Endothelial cell of umbilical vein (primary cell): Measurements from ENCODE around the gene NEDD4L. TPM values are rescaled to one million over a fixed set of nuclear protein-coding genes. Genes with fewer than 3 reads are reported as not detected.

Experiments
- BruUV-seq: library from RNA; stranded (reverse); fragments of 400-500 nt; replicated peaks from 2 replicates; lab custom pipeline; 2021; lab: Mats Ljungman, UMichigan
- CTCF ChIA-PET: fragments of 300-600, 350-600 bp; sonication (Branson Sonifier 250); formaldehyde crosslinking; loops from one replicate; lab custom pipeline; 2021; ENCODE audit warnings: antibody characterized with exemption, inconsistent platforms; lab: Charles Lee
- POLR2A ChIA-PET: fragments of 300-600, 350-600 bp; sonication (Branson Sonifier 250); formaldehyde crosslinking; loops from one replicate; lab custom pipeline; 2021; ENCODE audit warnings: antibody characterized with exemption, inconsistent platforms; lab: Charles Lee
- DNase-seq: peaks from one replicate; pipeline ENCODE4 v3.0.0-alpha.2; 2011; ENCODE audit warnings: low read depth, low spot score
- FAIRE-seq: peaks from 2 replicates; lab custom pipeline; 2011; peaks lifted over from hg19 to GRCh38; lab: Jason Lieb, UNC
- H2AFZ ChIP-seq: 2 replicates; pipeline ENCODE4 v1.6.0; 2012; ENCODE audit warnings: low read depth, low read length, control low read depth, inconsistent platforms
- H3K27ac ChIP-seq: 2 replicates; pipeline ENCODE4 v1.5.1; 2011; ENCODE audit warnings: low read depth, mild to moderate bottlenecking, control low read depth, low read length, moderate library complexity; ENCODE audit not compliant: insufficient read depth
- H3K27me3 ChIP-seq, 2 experiments: 2 replicates each; pipeline versions ENCODE4 v1.6.0 to v1.6.1; 2011; ENCODE audit warnings: low read length in 2 of 2, mixed read lengths in 1 of 2; ENCODE audit not compliant: control insufficient read depth in 2 of 2, insufficient read depth in 2 of 2
- H3K36me3 ChIP-seq, 2 experiments: 2 replicates in 1 of 2; 3 replicates in 1 of 2; pipeline ENCODE4 v1.5.1; 2011; ENCODE audit warnings: low read length in 2 of 2, mild to moderate bottlenecking in 1 of 2, moderate library complexity in 1 of 2; ENCODE audit not compliant: control insufficient read depth in 2 of 2, insufficient read depth in 2 of 2; ENCODE audit errors: extremely low read depth in 1 of 2
- H3K4me1 ChIP-seq: 3 replicates; pipeline ENCODE4 v1.5.1; 2011; ENCODE audit warnings: mild to moderate bottlenecking, low read length; ENCODE audit not compliant: control insufficient read depth, insufficient read depth; ENCODE audit errors: extremely low read depth
- H3K4me2 ChIP-seq: 2 replicates; pipeline ENCODE4 v1.6.1; 2011; ENCODE audit warnings: low read length, control low read depth, mixed read lengths; ENCODE audit not compliant: insufficient read depth
- H3K4me3 ChIP-seq, 3 experiments: fragments of 200-600 bp in 1 of 3; sonication (generic), shearing (Covaris generic) in 1 of 3; replicated peaks in 1 of 3; 2 replicates each; pipeline ENCODE4 v1.5.1; 2011 to 2016; ENCODE audit warnings: control low read depth in 3 of 3, low read length in 3 of 3, mild to moderate bottlenecking in 2 of 3, inconsistent platforms in 1 of 3, low read depth in 1 of 3, moderate library complexity in 1 of 3; ENCODE audit not compliant: insufficient read depth in 1 of 3
- H3K79me2 ChIP-seq: 2 replicates; pipeline ENCODE4 v1.6.0; 2012; ENCODE audit warnings: low read length, inconsistent platforms; ENCODE audit not compliant: control insufficient read depth, insufficient read depth
- H3K9ac ChIP-seq: replicated peaks from 2 replicates; pipeline ENCODE3; 2011; ENCODE audit warnings: low read length, control low read depth; ENCODE audit not compliant: insufficient read depth; ENCODE audit errors: extremely low read depth
- H3K9me1 ChIP-seq: replicated peaks from 3 replicates; pipeline ENCODE4 v1.6.0; 2011; ENCODE audit warnings: mild to moderate bottlenecking, low read length; ENCODE audit not compliant: control insufficient read depth, insufficient read depth; ENCODE audit errors: extremely low read depth
- H3K9me3 ChIP-seq: replicated peaks from 2 replicates; pipeline ENCODE4 v1.5.1; 2012; ENCODE audit warnings: low read length, inconsistent platforms; ENCODE audit not compliant: control insufficient read depth, insufficient read depth
- H4K20me1 ChIP-seq: replicated peaks from 2 replicates; pipeline ENCODE3; 2011; ENCODE audit warnings: mild to moderate bottlenecking, low read length; ENCODE audit not compliant: control insufficient read depth, insufficient read depth; ENCODE audit errors: extremely low read depth
- EZH2 ChIP-seq: IDR thresholded peaks from 2 replicates; pipeline ENCODE4 v1.6.1; 2012; ENCODE audit warnings: borderline replicate concordance, low read depth, mild to moderate bottlenecking, moderate library complexity, low read length, inconsistent platforms; ENCODE audit not compliant: severe bottlenecking
- FOS ChIP-seq: IDR thresholded peaks from 2 replicates; pipeline ENCODE4 v1.6.1; 2011; ENCODE audit warnings: mild to moderate bottlenecking, low read length, moderate library complexity, borderline replicate concordance; ENCODE audit not compliant: insufficient read depth
- GATA2 ChIP-seq: IDR thresholded peaks from 2 replicates; pipeline ENCODE4 v1.7.0; 2011; ENCODE audit warnings: low read depth, mild to moderate bottlenecking, moderate library complexity, mixed read lengths, low read length; ENCODE audit not compliant: insufficient read length, insufficient read depth
- JUN ChIP-seq: IDR thresholded peaks from 2 replicates; pipeline ENCODE4 v1.6.1; 2011; ENCODE audit warnings: borderline replicate concordance, low read depth; ENCODE audit not compliant: insufficient read length, insufficient read depth
- POLR2AphosphoS5 ChIP-seq: IDR thresholded peaks from 2 replicates; pipeline ENCODE4 v1.6.1; 2012; ENCODE audit warnings: low read depth, mild to moderate bottlenecking, control low read depth, low read length, moderate library complexity; ENCODE audit not compliant: insufficient read depth
- dilution Hi-C: fragments of 300-500 bp; cut with MboI; formaldehyde crosslinking; loops from one replicate; pipeline ENCODE4 v1.15.0; 2019; ENCODE audit warnings: low sequenced_read_pairs; ENCODE audit not compliant: extremely low pct_ligation_motif_present
- intact Hi-C: fragments of 100-400 bp; cut with micrococcal nuclease; formaldehyde crosslinking; loops from one replicate; pipeline ENCODE4 v1.10.0; 2022
- polyA plus RNA-seq, 4 experiments: library from polyadenylated mRNA; depleted of rRNA in 3 of 4; stranded (reverse) in 3 of 4; unstranded in 1 of 4; fragments of >200 nt; gene quantifications; 2 replicates each; pipeline versions ENCODE4 v1.2.1 to v1.2.3, GENCODE V29; 2011 to 2012; ENCODE audit warnings: missing spikeins in 1 of 4
- total RNA-seq: library from RNA; stranded (reverse); gene quantifications from 2 replicates; pipeline ENCODE4 v1.2.3, GENCODE V29; 2021
- TF ChIP-seq, protein P1 (sequence below): IDR thresholded peaks from 2 replicates; pipeline ENCODE4 v1.6.1; 2011; ENCODE audit not compliant: insufficient read depth, insufficient read length
- TF ChIP-seq, protein P2 (sequence below), 2 donors: IDR thresholded peaks; 1 replicate in 1 of 2; 2 replicates in 1 of 2; pipeline ENCODE4 v1.5.1; 2011; ENCODE audit warnings: low read length in 2 of 2, mild to moderate bottlenecking in 2 of 2, moderate library complexity in 2 of 2, control low read depth in 1 of 2, inconsistent platforms in 1 of 2, low read depth in 1 of 2; ENCODE audit not compliant: insufficient read depth in 1 of 2; ENCODE audit errors: extremely low read depth in 1 of 2

Gene NEDD4L
- total and polyA plus RNA-seq, 2 donors (not counting 3 experiments of a cell fraction or from before 2014, with no cell fraction given), result 20.5 to 78.9 TPM

DNA sequence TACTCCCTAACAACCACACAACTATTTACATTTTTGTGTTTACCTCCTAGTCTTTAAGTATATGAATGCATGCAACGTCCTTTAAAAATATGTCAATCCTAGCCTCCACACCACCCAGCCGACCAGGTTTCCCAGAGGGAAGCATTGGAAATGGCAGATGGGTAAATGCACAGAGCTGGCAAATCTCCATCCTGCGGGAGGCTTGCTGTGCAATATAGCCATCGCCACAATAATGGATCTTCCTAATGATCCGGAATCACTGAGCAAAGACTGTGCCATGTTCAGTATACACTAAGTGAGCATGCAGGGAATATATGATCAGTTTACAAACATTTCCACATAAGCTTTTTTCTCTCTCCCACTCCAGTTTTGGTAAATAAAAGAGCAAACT, 131.8 kb downstream of the NEDD4L start:
- FAIRE-seq (peak; percentile 33), DNase-seq (no peak)
- Histone ChIP-seq H3K27me3 (no peaks in the 10 kb centered on the region), H3K9ac (no peak overlapping the region), H3K36me3 (no peaks in the 10 kb centered on the region), H3K9me3 (no peaks in the 10 kb centered on the region), H3K9me1 (no peaks in the 10 kb centered on the region), H4K20me1 (no peaks in the 10 kb centered on the region), H3K27ac (no peak overlapping the region), H2AFZ (no peak overlapping the region), H3K4me3 (no peak overlapping the region), H3K79me2 (no peaks in the 10 kb centered on the region), H3K4me1 (peaks cover 22% of the 10 kb centered on the region), H3K4me2 (no peak overlapping the region)
- ChIA-PET CTCF (interaction anchor here (1.3 to 1.6 kb wide), 2 partner anchors 54 to 146 kb away, joined by 5 read pairs; no protein-coding TSS in a partner anchor), POLR2A (no interaction called here)
- no peak for TF ChIP-seq FOS
- no peak for TF ChIP-seq JUN
- TF ChIP-seq EZH2, result no peak
- TF ChIP-seq, protein P1, sequence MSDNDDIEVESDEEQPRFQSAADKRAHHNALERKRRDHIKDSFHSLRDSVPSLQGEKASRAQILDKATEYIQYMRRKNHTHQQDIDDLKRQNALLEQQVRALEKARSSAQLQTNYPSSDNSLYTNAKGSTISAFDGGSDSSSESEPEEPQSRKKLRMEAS, result no peak
- TF ChIP-seq GATA2, result no peak
- TF ChIP-seq, protein P2, sequence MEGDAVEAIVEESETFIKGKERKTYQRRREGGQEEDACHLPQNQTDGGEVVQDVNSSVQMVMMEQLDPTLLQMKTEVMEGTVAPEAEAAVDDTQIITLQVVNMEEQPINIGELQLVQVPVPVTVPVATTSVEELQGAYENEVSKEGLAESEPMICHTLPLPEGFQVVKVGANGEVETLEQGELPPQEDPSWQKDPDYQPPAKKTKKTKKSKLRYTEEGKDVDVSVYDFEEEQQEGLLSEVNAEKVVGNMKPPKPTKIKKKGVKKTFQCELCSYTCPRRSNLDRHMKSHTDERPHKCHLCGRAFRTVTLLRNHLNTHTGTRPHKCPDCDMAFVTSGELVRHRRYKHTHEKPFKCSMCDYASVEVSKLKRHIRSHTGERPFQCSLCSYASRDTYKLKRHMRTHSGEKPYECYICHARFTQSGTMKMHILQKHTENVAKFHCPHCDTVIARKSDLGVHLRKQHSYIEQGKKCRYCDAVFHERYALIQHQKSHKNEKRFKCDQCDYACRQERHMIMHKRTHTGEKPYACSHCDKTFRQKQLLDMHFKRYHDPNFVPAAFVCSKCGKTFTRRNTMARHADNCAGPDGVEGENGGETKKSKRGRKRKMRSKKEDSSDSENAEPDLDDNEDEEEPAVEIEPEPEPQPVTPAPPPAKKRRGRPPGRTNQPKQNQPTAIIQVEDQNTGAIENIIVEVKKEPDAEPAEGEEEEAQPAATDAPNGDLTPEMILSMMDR (IDR thresholded peaks at IDR 0.05; ENCODE audit: extremely low read depth in 1 of 2, insufficient read depth in 1 of 2, low read depth in 1 of 2, low read length in 2 of 2), result no peak
- no peak for TF ChIP-seq POLR2AphosphoS5
- dilution Hi-C loops, result no loop called here
- BruUV-seq, result no TSS peak
- intact Hi-C loops, result loop anchor here (2.0 to 5.0 kb wide), 2 partner anchors 39 to 147 kb away; no protein-coding TSS in a partner anchor
